Erythroblast (primary cell): Measurements from ENCODE around the gene MED16.

ENCODE experiments used
- GATA1 ChIP-seq: IDR thresholded peaks from 2 replicates; pipeline ENCODE4 v1.6.1; 2011; ENCODE audit warnings: low read depth, mild to moderate bottlenecking, control low read depth, low read length, moderate library complexity
- POLR2A ChIP-seq: IDR thresholded peaks from 2 replicates; pipeline ENCODE4 v1.6.1; 2011; ENCODE audit warnings: mild to moderate bottlenecking, low read length

DNA sequence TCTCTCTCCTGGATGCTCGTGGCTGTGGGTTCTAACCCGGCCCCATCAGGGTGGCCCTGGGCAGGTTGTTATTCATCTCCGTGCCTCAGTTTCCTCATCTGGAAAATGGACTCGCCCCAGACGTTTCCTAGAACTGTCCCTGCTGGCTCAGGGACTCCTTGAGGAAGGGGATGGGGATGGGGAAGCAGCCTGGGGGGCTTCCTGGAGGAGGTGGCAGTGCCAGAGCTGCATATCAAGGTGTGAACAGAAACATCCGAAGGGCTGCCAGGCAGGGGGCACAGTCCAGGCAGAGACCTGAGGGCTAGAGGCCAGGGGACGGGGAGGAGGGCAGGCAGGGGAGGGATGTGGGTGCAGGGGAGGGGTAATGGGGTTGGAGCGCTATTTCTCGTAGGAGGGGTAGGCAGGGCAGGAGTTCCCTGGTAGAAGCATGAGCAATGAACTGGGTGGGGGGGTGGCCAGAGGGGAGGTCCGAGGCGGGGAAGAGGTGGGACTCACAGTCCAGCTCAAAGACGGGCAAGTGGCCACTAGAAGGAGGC is 44.5 kb downstream of the MED16 start:
- TF ChIP-seq POLR2A: no peak
- TF ChIP-seq GATA1: no peak
